NCI-H2196 (cell line): ENCODE results near the gene ANKRD37.

Source experiments
- DNase-seq: peaks from one replicate; lab custom pipeline; 2025; ENCODE audit not compliant: unreplicated experiment; lab: John Stamatoyannopoulos, UW

The ANKRD37 gene

GRCh38 chr4:185412412-185412811 lies 15.8 kb downstream of the ANKRD37 start:
- no peak for DNase-seq

- no peak for DNase-seq
Measured at GRCh38 chr4:185416955-185417354, 20.3 kb downstream of the ANKRD37 start.

GRCh38 chr4:185421366-185422124 lies 24.9 kb downstream of the ANKRD37 start:
- no peak for DNase-seq

GRCh38 chr4:185424905-185425646 lies 28.4 kb downstream of the ANKRD37 start:
- no peak for DNase-seq

- DNase-seq = peak; percentile 74
Measured at GRCh38 chr4:185425647-185426352, 29.2 kb downstream of the ANKRD37 start, which contains the start of gene UFSP2. Gene UFSP2, minus strand, starts transcription at chr4:185425964. Its CDS starts 96 bp downstream, at chr4:185425868.

GRCh38 chr4:185426960-185427688 lies 30.5 kb downstream of the ANKRD37 start:
- DNase-seq = no peak

GRCh38 chr4:185429660-185430059 lies 33.0 kb downstream of the ANKRD37 start:
- no peak for DNase-seq

- no peak for DNase-seq
Measured at GRCh38 chr4:185435466-185435865, 38.8 kb downstream of the ANKRD37 start.

GRCh38 chr4:185437809-185438208 lies 41.2 kb downstream of the ANKRD37 start:
- DNase-seq = no peak

GRCh38 chr4:185441479-185441878 lies 44.8 kb downstream of the ANKRD37 start:
- DNase-seq = no peak

- DNase-seq = no peak
Measured at GRCh38 chr4:185445209-185445608, 48.6 kb downstream of the ANKRD37 start.
